Karpas-422 (cell line): ENCODE measurements around the gene MSL1. TPM values are rescaled to one million over a fixed set of nuclear protein-coding genes. Genes with fewer than 3 reads are reported as not detected.
A peak's percentile ranks its signal among the peaks of the same experiment; 100 is the strongest.

Experiments
- DNase-seq: peaks from one replicate; pipeline ENCODE4 v3.0.0-alpha.2; 2015
- H2AFZ ChIP-seq: fragments of 200-600 bp; sonication (generic); 2 replicates; pipeline ENCODE4 v1.6.1; 2014; ENCODE audit warnings: antibody characterized with exemption, low read length, mixed read lengths
- H3K27ac ChIP-seq: fragments of 200-600 bp; sonication (generic); 2 replicates; pipeline ENCODE4 v1.5.1; 2014; ENCODE audit warnings: mild to moderate bottlenecking, low read length, moderate library complexity
- H3K27me3 ChIP-seq: fragments of 200-600 bp; sonication (generic); 2 replicates; pipeline ENCODE4 v1.6.1; 2014; ENCODE audit warnings: low read length, mixed read lengths
- H3K36me3 ChIP-seq: fragments of 200-600 bp; sonication (generic); 2 replicates; pipeline ENCODE4 v1.6.1; 2014; ENCODE audit warnings: low read length, mixed read lengths; ENCODE audit not compliant: insufficient read depth
- H3K4me1 ChIP-seq: fragments of 200-600 bp; sonication (generic); 2 replicates; pipeline ENCODE4 v1.6.1; 2014; ENCODE audit warnings: mild to moderate bottlenecking, low read length, mixed read lengths
- H3K4me2 ChIP-seq: fragments of 200-600 bp; sonication (generic); 2 replicates; pipeline ENCODE4 v1.6.1; 2014; ENCODE audit warnings: low read length, low read depth, mild to moderate bottlenecking; ENCODE audit not compliant: poor library complexity, severe bottlenecking
- H3K4me3 ChIP-seq: fragments of 200-600 bp; sonication (generic); 2 replicates; pipeline ENCODE4 v1.5.1; 2014; ENCODE audit warnings: mild to moderate bottlenecking, antibody characterized with exemption, low read length, mixed read lengths
- H3K79me2 ChIP-seq: fragments of 200-600 bp; sonication (generic); 2 replicates; pipeline ENCODE4 v1.6.1; 2014; ENCODE audit warnings: mild to moderate bottlenecking, low read length, mixed read lengths
- H3K9ac ChIP-seq: fragments of 200-600 bp; sonication (generic); 2 replicates; pipeline ENCODE4 v1.6.0; 2014; ENCODE audit warnings: low read length
- H3K9me2 ChIP-seq: fragments of 200-600 bp; sonication (generic), shearing (Covaris generic); replicated peaks from 2 replicates; pipeline ENCODE4 v1.6.0; 2014; ENCODE audit warnings: mild to moderate bottlenecking, low read length, moderate library complexity; ENCODE audit not compliant: insufficient read depth
- H3K9me3 ChIP-seq: fragments of 300-700, 200-600 bp; sonication (generic); 2 replicates; pipeline ENCODE4 v1.6.1; 2014; ENCODE audit warnings: low read length, mixed read lengths
- H4K20me1 ChIP-seq: fragments of 200-600 bp; sonication (generic); 2 replicates; pipeline ENCODE4 v1.6.1; 2014; ENCODE audit warnings: mild to moderate bottlenecking, antibody characterized with exemption, low read length, low read depth; ENCODE audit not compliant: insufficient read depth
- total RNA-seq: library from RNA; depleted of rRNA; stranded (reverse); fragments of >200 nt; shearing (Covaris generic); gene quantifications from 2 replicates; pipeline ENCODE4 v1.2.3, GENCODE V29; 2014; ENCODE audit warnings: low replicate concordance

MSL1 gene
- total RNA-seq, 1 experiment from 2014 or later: 48.6 TPM

- H3K4me3 ChIP-seq: peak overlapping the region; percentile 18; the same call in 1 of the 2 replicates
- H3K4me1 ChIP-seq: peaks cover 25% of the 10 kb centered on the region
- peaks cover 5% of the 10 kb centered on the region for H3K36me3 ChIP-seq
- peak overlapping the region; percentile 31 for H3K9ac ChIP-seq
- no peaks in the 10 kb centered on the region for H4K20me1 ChIP-seq
- DNase-seq: no peak
- H3K27me3 ChIP-seq: no peaks in the 10 kb centered on the region
- no peaks in the 10 kb centered on the region for H3K9me3 ChIP-seq
- H3K9me2 ChIP-seq: no peaks in the 10 kb centered on the region
- no peak overlapping the region for H3K27ac ChIP-seq
- no peak overlapping the region; the same call in 1 of the 2 replicates for H2AFZ ChIP-seq
- H3K4me2 ChIP-seq: peak overlapping the region; percentile 78
- no peaks in the 10 kb centered on the region for H3K79me2 ChIP-seq
Measured at GRCh38 chr17:40176754-40177110, 55.0 kb downstream of the MSL1 start.

DNA sequence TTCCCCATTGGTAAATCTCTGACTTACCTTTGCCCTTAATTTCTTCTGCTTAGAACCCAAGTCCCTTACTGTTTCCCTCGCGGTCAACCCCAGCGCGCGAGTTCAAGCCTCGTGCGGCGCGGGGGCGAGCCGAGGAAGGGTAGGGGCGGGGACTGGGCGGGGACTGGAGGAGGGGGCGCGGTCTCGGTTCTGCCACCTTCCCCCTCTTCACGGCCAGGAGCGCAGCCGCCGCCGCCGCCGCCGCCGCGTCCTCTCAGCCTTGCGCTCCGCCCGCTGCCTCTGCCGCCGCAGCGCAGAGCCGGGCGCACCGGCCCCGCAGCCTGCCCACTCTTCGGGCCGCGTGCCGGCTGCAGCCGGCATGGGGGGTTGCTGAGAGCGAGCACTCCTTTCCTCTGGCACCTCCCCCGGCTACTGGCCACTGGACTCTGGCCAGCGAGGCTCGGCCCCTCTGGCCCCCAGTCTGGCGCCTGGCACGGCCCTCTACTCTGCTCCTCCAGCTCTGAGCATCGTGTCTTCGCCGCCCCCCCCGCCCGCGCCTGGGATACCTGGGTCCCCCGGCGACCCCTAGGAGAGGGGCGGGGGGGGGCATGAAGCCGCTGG lies 55.6 kb downstream of the MSL1 start, which contains the start of gene RAPGEFL1:
RAPGEFL1 (plus strand) TSS at position 196 of the 600 bp plus-strand sequence; CDS start at position 588, 392 bp downstream.
- no peaks in the 10 kb centered on the region for H3K9me2 ChIP-seq
- H3K79me2 ChIP-seq: no peaks in the 10 kb centered on the region
- no peaks in the 10 kb centered on the region for H3K9me3 ChIP-seq
- peak within 1 kb of the TSS; percentile 78 for H3K4me2 ChIP-seq
- H3K36me3 ChIP-seq: peaks cover 2% of the 10 kb centered on the region; the same call in 1 of the 2 replicates
- peak within 1 kb of the TSS; percentile 79 for H3K9ac ChIP-seq
- no peak within 1 kb of the TSS for H3K27ac ChIP-seq
- peak within 1 kb of the TSS; percentile 72 for H3K4me3 ChIP-seq
- peaks cover 25% of the 10 kb centered on the region for H3K4me1 ChIP-seq
- no peaks in the 10 kb centered on the region for H4K20me1 ChIP-seq
- no peaks in the 10 kb centered on the region for H3K27me3 ChIP-seq
- DNase-seq: peak; percentile 90
- no peak within 1 kb of the TSS; the same call in 1 of the 2 replicates for H2AFZ ChIP-seq

GRCh38 chr17:40178021-40178601 lies 56.3 kb downstream of the MSL1 start:
- Histone ChIP-seq H3K27me3 (no peaks in the 10 kb centered on the region), H3K9me3 (no peaks in the 10 kb centered on the region), H2AFZ (no peak overlapping the region), H4K20me1 (no peaks in the 10 kb centered on the region), H3K9ac (peak overlapping the region; percentile 79), H3K79me2 (no peaks in the 10 kb centered on the region), H3K4me2 (peak overlapping the region; percentile 78), H3K36me3 (peaks cover 2% of the 10 kb centered on the region; the same call in 1 of the 2 replicates), H3K4me3 (peak overlapping the region; percentile 72), H3K9me2 (no peaks in the 10 kb centered on the region), H3K4me1 (peaks cover 25% of the 10 kb centered on the region), H3K27ac (no peak overlapping the region)
- no peak for DNase-seq

DNA sequence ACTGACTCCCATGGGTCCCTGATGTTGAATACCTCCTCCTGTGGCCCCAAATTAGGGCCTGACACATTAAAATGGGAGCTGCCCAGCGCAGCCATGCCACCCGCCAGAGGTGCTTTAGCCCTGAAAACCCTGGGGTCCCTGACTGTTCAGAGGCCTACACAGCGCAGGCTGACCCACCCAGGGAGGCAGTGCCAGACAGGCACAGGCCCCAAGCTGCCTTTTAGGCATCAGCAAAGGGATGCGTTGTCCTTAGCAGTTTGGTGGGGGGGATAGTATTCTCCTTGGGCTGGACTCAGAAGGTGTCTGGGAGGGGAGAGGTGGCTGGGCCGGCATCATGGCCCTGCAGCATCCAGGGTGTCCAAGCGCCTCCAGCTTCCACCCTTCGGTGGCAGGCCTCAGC lies 56.9 kb downstream of the MSL1 start:
- Histone ChIP-seq H3K27ac (no peak overlapping the region), H3K9ac (no peak overlapping the region), H3K9me2 (no peaks in the 10 kb centered on the region), H3K4me1 (peaks cover 25% of the 10 kb centered on the region), H2AFZ (no peak overlapping the region), H3K36me3 (peaks cover 2% of the 10 kb centered on the region; the same call in 1 of the 2 replicates), H4K20me1 (no peaks in the 10 kb centered on the region), H3K4me3 (no peak overlapping the region; the same call in 1 of the 2 replicates), H3K4me2 (no peak overlapping the region), H3K27me3 (no peaks in the 10 kb centered on the region), H3K9me3 (no peaks in the 10 kb centered on the region), H3K79me2 (no peaks in the 10 kb centered on the region)
- no peak for DNase-seq

- Histone ChIP-seq H3K79me2 (no peaks in the 10 kb centered on the region), H3K36me3 (peaks cover 2% of the 10 kb centered on the region; the same call in 1 of the 2 replicates), H3K9me2 (no peaks in the 10 kb centered on the region), H4K20me1 (no peaks in the 10 kb centered on the region), H3K4me1 (peaks cover 25% of the 10 kb centered on the region), H3K27me3 (no peaks in the 10 kb centered on the region), H3K4me3 (no peak overlapping the region), H3K9ac (no peak overlapping the region), H3K27ac (no peak overlapping the region), H3K4me2 (no peak overlapping the region), H3K9me3 (no peaks in the 10 kb centered on the region), H2AFZ (no peak overlapping the region)
- DNase-seq: no peak
Measured at GRCh38 chr17:40179923-40180659, 58.3 kb downstream of the MSL1 start.

- Histone ChIP-seq H3K27ac (no peak overlapping the region), H2AFZ (no peak overlapping the region), H3K36me3 (peaks cover 2% of the 10 kb centered on the region; the same call in 1 of the 2 replicates), H3K9me3 (no peaks in the 10 kb centered on the region), H4K20me1 (no peaks in the 10 kb centered on the region), H3K4me2 (no peak overlapping the region), H3K4me3 (no peak overlapping the region), H3K4me1 (peaks cover 25% of the 10 kb centered on the region), H3K27me3 (no peaks in the 10 kb centered on the region), H3K79me2 (no peaks in the 10 kb centered on the region), H3K9me2 (no peaks in the 10 kb centered on the region), H3K9ac (no peak overlapping the region)
- no peak for DNase-seq
Measured at GRCh38 chr17:40180694-40181093, 58.9 kb downstream of the MSL1 start.

- H2AFZ ChIP-seq: no peak overlapping the region
- no peak overlapping the region for H3K4me3 ChIP-seq
- no peak for DNase-seq
- H3K36me3 ChIP-seq: peaks cover 2% of the 10 kb centered on the region; the same call in 1 of the 2 replicates
- no peaks in the 10 kb centered on the region for H4K20me1 ChIP-seq
- H3K27me3 ChIP-seq: no peaks in the 10 kb centered on the region
- no peak overlapping the region for H3K9ac ChIP-seq
- H3K79me2 ChIP-seq: no peaks in the 10 kb centered on the region
- H3K9me3 ChIP-seq: no peaks in the 10 kb centered on the region
- no peaks in the 10 kb centered on the region for H3K9me2 ChIP-seq
- no peak overlapping the region for H3K27ac ChIP-seq
- no peak overlapping the region for H3K4me2 ChIP-seq
- peaks cover 25% of the 10 kb centered on the region for H3K4me1 ChIP-seq
Measured at GRCh38 chr17:40181205-40181604, 59.4 kb downstream of the MSL1 start.

- H3K9me2 ChIP-seq: no peaks in the 10 kb centered on the region
- no peak overlapping the region for H3K4me3 ChIP-seq
- H3K27me3 ChIP-seq: no peaks in the 10 kb centered on the region
- no peak overlapping the region for H3K27ac ChIP-seq
- H2AFZ ChIP-seq: no peak overlapping the region
- no peaks in the 10 kb centered on the region for H4K20me1 ChIP-seq
- H3K4me1 ChIP-seq: peaks cover 13% of the 10 kb centered on the region
- H3K9ac ChIP-seq: no peak overlapping the region
- peaks cover 2% of the 10 kb centered on the region; the same call in 1 of the 2 replicates for H3K36me3 ChIP-seq
- DNase-seq: no peak
- H3K4me2 ChIP-seq: no peak overlapping the region
- no peaks in the 10 kb centered on the region for H3K79me2 ChIP-seq
- H3K9me3 ChIP-seq: no peaks in the 10 kb centered on the region
Measured at GRCh38 chr17:40182606-40183005, 60.8 kb downstream of the MSL1 start.
